Right kidney (tissue), 9 donors: Measurements from ENCODE around the gene CADM2.
"Not testable (repeated sequence)": the region's sequence is repeated elsewhere in the genome, so short reads cannot be mapped to it uniquely, and the experiment has no call there.

Experiments
- DNase-seq: peaks from one replicate; pipeline ENCODE4 v3.0.0-alpha.2; 2016
- long read RNA-seq, 8 donors: transcript quantifications; one replicate each; lab custom pipeline, GENCODE V29; 2026

CADM2 gene
- long read RNA-seq, donor 1, result 0 reads
- long read RNA-seq, donor 2, result 0 reads
- long read RNA-seq, donor 3, result 0 reads
- long read RNA-seq, donor 4, result 0 reads
- long read RNA-seq, donor 5, result 0 reads
- long read RNA-seq, donor 6, result 0 reads
- long read RNA-seq, donor 7, result 0 reads
- long read RNA-seq, donor 8, result 0 reads

GRCh38 chr3:84958495-84959469 is at the start of gene CADM2:
Gene CADM2 (plus strand): TSS chr3:84958989.
- peak; percentile 79 for DNase-seq

- DNase-seq, result not testable (repeated sequence)
These were observed 40.2 kb upstream of the CADM2 start for GRCh38 chr3:84918592-84918991.

- no peak for DNase-seq
These were observed 36.1 kb upstream of the CADM2 start for GRCh38 chr3:84922682-84923081.

- DNase-seq, result no peak
These were observed 33.2 kb upstream of the CADM2 start for GRCh38 chr3:84925571-84925970.

GRCh38 chr3:84943379-84943778 is 15.4 kb upstream of the CADM2 start:
- DNase-seq, result no peak

GRCh38 chr3:84946240-84946639 is 12.5 kb upstream of the CADM2 start:
- no peak for DNase-seq

- DNase-seq, result peak; percentile 9
These were observed 882 bp downstream of the CADM2 start for GRCh38 chr3:84959470-84960271.

- DNase-seq, result peak; percentile 2
These were observed 1.8 kb downstream of the CADM2 start for GRCh38 chr3:84960581-84960980.

GRCh38 chr3:84961011-84961410 is 2.2 kb downstream of the CADM2 start:
- DNase-seq, result peak; percentile 1

- DNase-seq, result peak; percentile 34
These were observed 2.9 kb downstream of the CADM2 start for GRCh38 chr3:84961521-84962255.

GRCh38 chr3:84962415-84962814 is 3.6 kb downstream of the CADM2 start:
- no peak for DNase-seq

- no peak for DNase-seq
These were observed 4.3 kb downstream of the CADM2 start for GRCh38 chr3:84963137-84963536.

GRCh38 chr3:84965141-84965540 is 6.4 kb downstream of the CADM2 start:
- DNase-seq, result no peak

- DNase-seq, result no peak
These were observed 9.2 kb downstream of the CADM2 start for GRCh38 chr3:84967767-84968581.

GRCh38 chr3:84968701-84969235 is 10.0 kb downstream of the CADM2 start:
- no peak for DNase-seq

- no peak for DNase-seq
These were observed 15.6 kb downstream of the CADM2 start for GRCh38 chr3:84974347-84974746.

GRCh38 chr3:84977021-84977420 is 18.2 kb downstream of the CADM2 start:
- no peak for DNase-seq

GRCh38 chr3:84978843-84979242 is 20.1 kb downstream of the CADM2 start:
- DNase-seq, result no peak

GRCh38 chr3:84980011-84980410 is 21.2 kb downstream of the CADM2 start:
- DNase-seq, result no peak

GRCh38 chr3:84980456-84980855 is 21.7 kb downstream of the CADM2 start:
- DNase-seq, result no peak

- no peak for DNase-seq
These were observed 24.7 kb downstream of the CADM2 start for GRCh38 chr3:84983490-84983889.
